HEK293 (cell line): Measurements from ENCODE around the gene BACH1.
"Not testable (repeated sequence)": the region's sequence is repeated elsewhere in the genome, so short reads cannot be mapped to it uniquely, and the experiment has no call there.

ENCODE experiments used
- CTCF ChIP-seq: fragments of 450-650 bp; formaldehyde crosslinking; IDR thresholded peaks from 2 replicates; pipeline ENCODE4 v1.5.1; 2016; ENCODE audit warnings: missing biosample characterization, missing genetic modification characterization
- ZEB2 ChIP-seq: fragments of 450-650 bp; formaldehyde crosslinking; IDR thresholded peaks from 2 replicates; pipeline ENCODE4 v1.5.1; 2016; ENCODE audit warnings: missing biosample characterization, missing genetic modification characterization
- ZNF280D ChIP-seq: fragments of 450-650 bp; formaldehyde crosslinking; IDR thresholded peaks from 2 replicates; pipeline ENCODE4 v1.5.1; 2016; ENCODE audit warnings: missing biosample characterization, missing genetic modification characterization

GRCh38 chr21:29253861-29254260 lies 44.9 kb upstream of the BACH1 start:
- not testable (repeated sequence) for TF ChIP-seq ZNF280D, ZEB2, CTCF (tag by site-specific recombination)
